Measurements from ENCODE around the gene MKNK2.

The MKNK2 gene

DNA sequence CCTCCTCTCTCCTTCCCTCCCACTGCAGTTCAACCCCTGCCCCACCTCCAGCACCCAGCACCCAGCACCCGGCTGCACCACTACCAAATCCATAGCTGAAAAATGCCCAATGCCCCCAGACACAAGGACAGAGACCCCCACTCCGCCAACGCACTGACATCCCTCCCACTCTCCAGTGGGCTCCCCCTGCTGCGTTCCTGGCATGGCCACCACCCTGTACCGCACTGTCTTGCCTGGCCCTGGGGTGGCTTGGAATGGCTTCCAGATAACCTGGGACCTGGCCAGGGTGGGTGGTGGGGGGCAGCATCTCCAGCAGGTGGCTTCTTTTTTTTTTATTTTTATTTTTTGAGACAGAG lies 5.8 kb upstream of the MKNK2 start:
- DNase-seq, result no peak

GRCh38 chr19:2055931-2056836 lies 5.1 kb upstream of the MKNK2 start:
- no peak for DNase-seq

DNA sequence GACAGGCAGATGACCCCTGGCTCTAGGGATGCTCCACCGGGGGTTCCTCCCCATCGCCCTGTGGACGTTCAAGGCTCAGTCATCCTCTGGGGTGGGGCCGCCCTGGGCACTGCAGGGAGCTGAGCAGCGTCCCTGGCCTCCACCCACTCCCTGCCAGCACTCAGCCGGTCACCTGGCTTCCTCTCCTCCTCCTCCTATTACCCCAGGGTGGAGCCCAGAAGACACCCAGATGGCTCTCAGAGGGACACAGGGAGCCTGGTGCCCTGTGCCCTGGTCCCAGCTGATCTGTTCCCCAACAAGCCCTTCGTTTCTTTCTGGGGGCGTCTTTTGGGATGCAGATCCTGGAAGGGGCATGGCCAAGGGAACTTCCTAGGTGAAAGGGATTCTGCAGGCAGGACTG lies 3.7 kb upstream of the MKNK2 start:
- DNase-seq, result no peak

GRCh38 chr19:2053601-2054389 lies 2.8 kb upstream of the MKNK2 start:
- DNase-seq, result no peak

DNA sequence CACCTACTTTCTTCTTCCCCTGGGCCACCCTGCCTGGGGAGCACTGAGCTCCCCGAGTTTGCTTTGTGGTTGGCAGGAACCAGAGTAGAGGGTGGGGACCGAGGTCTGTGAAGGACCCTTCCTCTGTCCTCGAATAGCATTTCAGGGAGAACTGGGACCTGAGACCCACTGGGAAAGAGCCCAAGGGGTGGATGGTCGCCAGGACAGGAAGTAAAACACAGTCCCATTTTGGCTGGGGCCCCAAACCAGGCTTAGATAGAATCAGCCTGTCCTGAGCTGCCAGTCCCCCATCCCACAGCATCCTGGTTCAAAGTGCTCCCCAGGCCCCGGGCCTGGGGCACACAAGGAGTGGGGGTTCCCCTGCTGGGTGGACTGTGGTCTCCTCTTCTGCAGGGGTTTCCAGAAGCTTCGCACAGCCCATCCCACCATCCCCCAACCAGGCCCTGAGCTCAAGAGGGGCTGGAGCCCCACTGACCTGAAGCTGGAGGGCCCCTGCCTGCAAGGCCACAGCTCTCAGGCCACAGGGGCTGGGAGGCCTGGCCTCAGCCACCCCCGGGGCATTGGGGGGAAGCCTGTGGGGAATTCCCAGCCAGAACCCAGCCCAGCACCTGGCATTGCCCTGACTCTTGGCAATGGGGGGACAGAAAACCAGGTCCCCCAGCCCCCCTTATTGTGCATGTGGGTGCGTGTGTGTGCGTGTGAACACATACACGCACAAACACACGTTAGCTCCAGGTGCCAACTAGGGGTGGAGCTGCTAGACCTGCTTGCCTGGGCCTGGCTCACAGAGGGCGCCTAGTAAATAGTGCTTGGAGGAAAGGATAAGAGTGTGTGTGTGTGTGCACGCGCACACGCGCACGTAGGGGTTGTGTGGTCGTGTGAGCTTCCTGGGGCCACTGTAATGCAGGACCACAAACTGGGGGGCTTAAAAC lies 995 bp upstream of the MKNK2 start:
- no peak for DNase-seq

- no peak for DNase-seq
Measured at GRCh38 chr19:2050349-2050990, 574 bp downstream of the MKNK2 start.

GRCh38 chr19:2049741-2050348 lies 1.2 kb downstream of the MKNK2 start:
- no peak for DNase-seq

DNA sequence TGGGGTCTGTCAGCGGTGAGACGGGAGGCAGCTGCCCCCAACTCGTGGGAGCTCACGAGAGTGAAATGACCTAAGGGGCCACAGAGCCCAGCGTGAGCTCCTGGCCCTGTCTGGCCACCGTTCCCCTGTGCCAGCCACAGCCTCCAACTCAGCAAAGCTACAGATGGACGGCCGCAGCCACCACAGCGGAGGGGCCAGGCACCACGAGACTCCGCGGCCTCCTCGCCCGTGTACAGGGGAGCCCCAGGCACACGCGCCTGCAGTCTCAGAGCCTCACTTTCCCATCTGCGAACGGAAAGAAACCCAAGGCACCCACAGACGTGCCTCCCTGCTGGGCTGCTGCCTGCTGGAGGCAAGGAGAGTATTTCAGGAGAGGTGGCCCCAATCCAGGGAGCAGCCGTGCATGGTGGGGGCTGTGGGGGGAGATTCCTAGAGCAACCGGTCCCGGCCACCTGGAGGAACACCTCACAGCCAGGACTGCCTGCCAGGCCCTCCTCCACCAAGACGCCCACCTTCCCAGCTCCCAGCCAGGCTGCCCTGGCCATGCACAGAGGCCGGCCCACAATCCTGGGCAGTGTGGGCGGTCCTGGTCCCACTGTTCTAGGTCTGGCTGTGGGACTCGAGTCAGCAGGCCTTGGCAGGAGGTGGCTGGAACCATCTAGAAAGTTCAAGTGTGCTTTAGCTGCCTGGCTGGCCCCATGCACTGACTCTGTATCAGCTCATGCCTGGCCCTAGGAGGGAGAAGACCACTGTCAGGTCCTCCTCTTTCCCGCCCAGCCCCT lies 1.9 kb downstream of the MKNK2 start:
- no peak for DNase-seq

GRCh38 chr19:2048104-2048958 lies 2.7 kb downstream of the MKNK2 start:
- no peak for DNase-seq

DNA sequence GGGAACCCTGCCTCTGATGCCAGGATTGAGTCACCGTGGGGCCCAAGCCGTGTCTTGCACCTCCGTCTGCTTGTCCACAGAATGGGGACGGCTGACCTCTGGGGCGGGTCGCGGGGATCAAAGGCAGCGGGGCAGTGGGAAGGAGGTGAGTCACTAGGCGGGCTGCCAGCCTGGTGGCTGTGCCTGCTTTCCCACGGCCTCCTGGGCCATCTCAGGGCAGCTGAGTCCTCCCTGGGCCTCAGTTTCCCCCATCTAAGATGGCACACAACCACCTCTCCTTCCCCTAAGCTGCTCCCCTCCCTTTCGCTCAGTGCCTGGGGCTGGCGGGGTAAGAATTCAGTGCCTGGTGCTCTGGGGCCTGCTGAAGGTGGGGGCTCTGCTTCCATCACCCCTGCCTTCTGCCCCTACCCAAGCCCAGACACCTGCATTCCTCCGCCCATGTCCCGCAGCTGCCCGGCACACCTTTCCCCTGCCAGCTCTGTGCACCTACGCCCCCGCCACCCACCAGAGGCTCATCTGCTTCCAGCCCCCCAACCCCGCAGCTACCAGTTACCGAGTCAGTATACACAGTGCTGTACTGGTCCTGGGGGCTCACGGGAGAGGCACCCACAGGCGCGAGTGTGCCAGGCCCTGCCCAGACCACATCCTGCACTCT lies 3.5 kb downstream of the MKNK2 start:
- DNase-seq, result no peak

DNA sequence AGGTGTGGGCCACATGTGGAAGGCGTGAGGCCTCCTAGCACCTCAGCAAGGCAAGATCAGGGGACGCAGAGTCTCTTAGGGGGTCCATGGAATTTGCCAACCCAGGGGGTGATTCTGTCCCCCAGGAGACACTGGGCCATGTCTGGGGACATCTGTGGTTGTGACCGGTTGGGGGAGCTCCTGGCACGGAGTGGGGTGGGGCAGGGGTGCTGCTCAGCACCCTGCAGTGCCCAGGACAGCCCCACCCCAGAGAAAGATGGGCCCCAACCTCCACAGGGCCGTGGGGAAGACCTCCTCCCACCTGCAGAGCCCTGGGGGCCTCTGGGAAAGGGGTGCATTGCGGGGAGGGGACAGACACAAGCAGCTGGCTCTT lies 4.0 kb downstream of the MKNK2 start:
- no peak for DNase-seq

DNA sequence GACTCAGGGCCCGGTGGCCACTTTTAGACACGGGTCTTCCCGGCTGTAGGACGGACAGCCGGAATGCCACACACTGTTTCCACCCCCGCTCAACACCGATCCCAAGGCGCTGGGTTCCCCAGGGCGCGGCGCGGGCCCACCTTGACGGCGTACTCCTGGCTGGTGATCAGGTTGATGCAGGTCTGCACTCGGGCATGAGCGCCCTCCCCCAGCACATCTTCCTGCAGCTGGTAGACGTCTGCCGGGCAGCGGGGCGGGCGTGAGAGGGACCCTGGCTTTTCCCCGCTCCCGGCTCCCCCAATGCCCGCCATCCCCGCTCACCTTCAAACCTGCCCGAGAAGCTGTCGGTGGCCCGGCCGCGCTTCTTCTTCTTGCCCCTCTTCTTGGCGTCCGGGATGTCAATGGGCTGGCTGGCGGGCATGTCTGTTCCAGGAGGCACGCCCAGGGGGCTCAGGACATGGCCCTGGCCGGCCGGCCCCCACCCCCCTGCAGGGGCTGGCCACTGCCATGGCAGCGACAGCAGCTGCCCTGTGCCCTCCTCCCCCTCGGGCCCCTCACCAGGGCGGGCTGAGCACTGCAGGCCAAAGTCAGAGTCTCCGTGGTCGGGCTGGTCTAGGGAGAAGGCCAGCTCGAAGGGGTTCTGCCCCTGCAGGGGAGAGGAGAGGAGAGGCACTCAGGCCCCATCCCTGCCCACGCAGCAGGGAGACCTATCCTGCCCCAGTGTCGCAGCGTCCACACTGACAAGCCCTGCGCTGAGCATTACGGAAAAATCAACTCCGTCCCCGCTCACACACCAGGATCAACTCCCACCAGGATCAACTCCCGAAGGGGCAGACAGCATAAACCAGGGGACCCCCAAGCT lies 4.8 kb downstream of the MKNK2 start:
- no peak for DNase-seq

GRCh38 chr19:2045501-2046045 lies 5.5 kb downstream of the MKNK2 start:
- no peak for DNase-seq

DNA sequence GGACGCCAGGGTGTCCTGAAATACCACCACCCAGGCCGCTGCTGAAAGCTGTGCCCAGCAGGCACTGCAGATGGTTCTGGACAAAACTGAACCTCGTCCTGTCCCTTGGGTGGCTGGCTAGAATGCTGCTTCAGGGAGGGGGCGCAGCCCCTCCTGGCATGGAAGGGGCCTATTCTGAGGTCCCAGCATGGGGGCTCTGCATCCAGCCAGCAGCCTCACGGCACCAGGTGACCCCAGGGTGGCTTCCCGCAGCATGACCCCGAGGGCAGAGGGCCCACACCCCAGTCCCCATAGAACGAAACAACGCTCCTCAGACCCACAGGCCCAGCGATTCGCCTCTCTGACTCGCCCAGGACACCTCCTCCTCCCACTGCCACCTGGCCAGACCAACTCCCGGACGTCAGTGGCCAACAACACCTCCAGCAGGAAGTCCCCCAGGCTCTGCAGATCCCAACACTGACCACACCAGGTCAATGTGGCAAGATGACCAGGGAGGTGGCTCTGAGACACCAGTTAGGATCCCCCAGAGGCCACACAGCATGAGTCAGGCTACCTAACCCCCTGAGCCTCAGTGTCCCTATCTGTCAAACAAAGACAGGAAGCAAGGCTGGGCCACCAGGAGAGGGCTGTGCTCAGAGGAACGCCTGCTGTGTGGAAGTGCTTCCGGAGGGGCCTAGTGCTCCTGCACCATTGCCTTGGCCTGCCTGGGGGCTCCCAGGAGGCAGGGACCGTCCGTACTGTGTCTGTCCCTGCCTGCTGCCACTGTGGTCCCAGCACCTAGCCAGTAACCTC lies 6.1 kb downstream of the MKNK2 start:
- no peak for DNase-seq

GRCh38 chr19:2043961-2044708 lies 6.9 kb downstream of the MKNK2 start:
- DNase-seq, result no peak

- DNase-seq, result no peak
Measured at GRCh38 chr19:2043251-2043641, 7.8 kb downstream of the MKNK2 start.

All from GOT3 (cell line).